ENCODE results near the gene PDE8B. TPM values are rescaled to one million over a fixed set of nuclear protein-coding genes. Genes with fewer than 3 reads are reported as not detected.

Gene PDE8B
- total and polyA plus RNA-seq, 2 donors from 2014 or later: 3.7 to 4.5 TPM

DNA sequence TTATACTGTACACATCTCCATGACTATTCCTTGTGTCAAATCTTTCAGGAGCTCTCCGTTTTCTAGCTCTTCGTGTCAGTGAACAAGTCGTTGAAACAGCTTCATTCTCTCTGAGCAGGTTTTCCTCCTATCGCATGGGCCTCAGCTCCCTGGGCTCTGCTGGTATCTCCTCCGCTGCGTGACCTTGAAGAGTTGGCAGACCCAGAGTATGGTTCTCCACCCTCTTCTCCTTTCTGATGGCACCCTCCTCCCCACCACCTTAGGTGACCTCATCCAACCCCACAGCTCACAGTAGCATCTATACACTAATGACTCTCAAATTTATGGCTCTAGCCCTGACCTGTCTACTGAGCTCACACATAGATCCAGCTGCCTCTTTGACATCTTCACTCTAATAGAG, 36.0 kb upstream of the PDE8B start:
- no peaks in the 10 kb centered on the region for H3K27me3 ChIP-seq (ENCODE audit: control insufficient read depth, insufficient read depth, low read length)
- no peak overlapping the region for H3K27ac ChIP-seq (ENCODE audit: low read depth in 2 of 2, low read length in 2 of 2)
- no peak overlapping the region for H3K4me3 ChIP-seq (ENCODE audit: low read length in 3 of 3)
- FAIRE-seq (no peak), DNase-seq (no peak)
- TF ChIP-seq, protein P1, sequence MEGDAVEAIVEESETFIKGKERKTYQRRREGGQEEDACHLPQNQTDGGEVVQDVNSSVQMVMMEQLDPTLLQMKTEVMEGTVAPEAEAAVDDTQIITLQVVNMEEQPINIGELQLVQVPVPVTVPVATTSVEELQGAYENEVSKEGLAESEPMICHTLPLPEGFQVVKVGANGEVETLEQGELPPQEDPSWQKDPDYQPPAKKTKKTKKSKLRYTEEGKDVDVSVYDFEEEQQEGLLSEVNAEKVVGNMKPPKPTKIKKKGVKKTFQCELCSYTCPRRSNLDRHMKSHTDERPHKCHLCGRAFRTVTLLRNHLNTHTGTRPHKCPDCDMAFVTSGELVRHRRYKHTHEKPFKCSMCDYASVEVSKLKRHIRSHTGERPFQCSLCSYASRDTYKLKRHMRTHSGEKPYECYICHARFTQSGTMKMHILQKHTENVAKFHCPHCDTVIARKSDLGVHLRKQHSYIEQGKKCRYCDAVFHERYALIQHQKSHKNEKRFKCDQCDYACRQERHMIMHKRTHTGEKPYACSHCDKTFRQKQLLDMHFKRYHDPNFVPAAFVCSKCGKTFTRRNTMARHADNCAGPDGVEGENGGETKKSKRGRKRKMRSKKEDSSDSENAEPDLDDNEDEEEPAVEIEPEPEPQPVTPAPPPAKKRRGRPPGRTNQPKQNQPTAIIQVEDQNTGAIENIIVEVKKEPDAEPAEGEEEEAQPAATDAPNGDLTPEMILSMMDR (IDR thresholded peaks at IDR 0.05; ENCODE audit: borderline replicate concordance, extremely low read depth, insufficient read depth): no peak
- H3K36me3 ChIP-seq (ENCODE audit: control insufficient read depth in 2 of 3, insufficient read depth in 3 of 3, low read length in 3 of 3): no peaks in the 10 kb centered on the region
- no peaks in the 10 kb centered on the region for H3K4me1 ChIP-seq (ENCODE audit: control insufficient read depth in 2 of 3, insufficient read depth in 2 of 3, low read depth in 1 of 3, low read length in 3 of 3)
- no peak overlapping the region for H3K9ac ChIP-seq (ENCODE audit: low read length in 3 of 3)
- H3K9me3 ChIP-seq (ENCODE audit: control insufficient read depth in 2 of 3, insufficient read depth in 1 of 3, low read length in 3 of 3): no peaks in the 10 kb centered on the region
- intact Hi-C loops (cut with DNase I): no loop called here

DNA sequence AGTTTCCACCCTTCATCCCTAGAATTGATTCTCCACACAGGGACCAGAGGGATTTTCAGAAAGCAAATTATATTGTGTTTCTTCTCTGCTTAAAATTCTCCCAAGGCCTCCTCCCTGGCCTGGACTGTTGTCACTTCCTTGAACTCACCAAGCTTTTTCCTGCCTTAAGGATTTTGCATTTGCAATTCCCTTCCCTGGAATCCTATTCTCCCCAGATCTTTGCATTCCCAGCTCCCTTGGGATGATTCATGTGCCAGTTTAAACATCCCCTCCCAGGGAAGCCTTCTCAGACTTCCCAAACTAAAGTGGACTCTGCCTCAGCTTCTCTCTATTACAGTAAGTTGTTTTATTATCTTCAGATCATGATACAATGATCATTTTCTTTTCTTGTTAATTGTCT, 35.2 kb upstream of the PDE8B start:
- TF ChIP-seq, protein P1 (IDR thresholded peaks at IDR 0.05; ENCODE audit: borderline replicate concordance, extremely low read depth, insufficient read depth): no peak
- H3K27me3 ChIP-seq (ENCODE audit: control insufficient read depth, insufficient read depth, low read length): no peaks in the 10 kb centered on the region
- FAIRE-seq (no peak), DNase-seq (no peak)
- peaks cover 0 to 2% (median 0%) of the 10 kb centered on the region in 3 donors for H3K4me1 ChIP-seq (ENCODE audit: control insufficient read depth in 2 of 3, insufficient read depth in 2 of 3, low read depth in 1 of 3, low read length in 3 of 3)
- no peaks in the 10 kb centered on the region for H3K9me3 ChIP-seq (ENCODE audit: control insufficient read depth in 2 of 3, insufficient read depth in 1 of 3, low read length in 3 of 3)
- H3K4me3 ChIP-seq (ENCODE audit: low read length in 3 of 3): no peak overlapping the region
- no peak overlapping the region for H3K27ac ChIP-seq (ENCODE audit: low read depth in 2 of 2, low read length in 2 of 2)
- H3K36me3 ChIP-seq (ENCODE audit: control insufficient read depth in 2 of 3, insufficient read depth in 3 of 3, low read length in 3 of 3): no peaks in the 10 kb centered on the region
- no peak overlapping the region for H3K9ac ChIP-seq (ENCODE audit: low read length in 3 of 3)
- intact Hi-C loops (cut with DNase I): no loop called here

DNA sequence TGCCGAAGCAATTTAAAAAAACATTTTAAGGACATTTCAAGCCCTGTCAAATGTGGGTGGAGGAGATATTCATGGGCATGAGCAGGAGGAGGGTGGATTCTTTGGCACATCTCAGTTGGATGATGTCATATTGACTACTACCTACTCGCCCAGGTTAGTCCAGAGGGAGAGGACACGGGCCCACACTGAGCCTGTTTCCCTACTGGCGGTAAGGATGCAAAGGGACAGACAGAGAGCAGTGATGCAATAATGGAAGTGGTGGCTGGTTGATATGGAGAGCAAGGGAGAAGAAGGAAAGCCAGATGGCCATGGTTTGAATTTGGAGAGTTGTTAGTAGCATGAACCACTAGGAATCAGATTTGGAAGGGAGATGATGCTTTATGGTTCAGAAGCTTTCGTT, 34.1 kb upstream of the PDE8B start:
- FAIRE-seq: no peak

More for the DNA sequence above, 34.1 kb upstream of the PDE8B start:
- Histone ChIP-seq H3K4me1 (ENCODE audit: control insufficient read depth in 2 of 3, insufficient read depth in 2 of 3, low read depth in 1 of 3, low read length in 3 of 3) (peaks cover 0 to 7% (median 0%) of the 10 kb centered on the region in 3 donors), H3K4me3 (ENCODE audit: low read length in 3 of 3) (no peak overlapping the region), H3K9ac (ENCODE audit: low read length in 3 of 3) (no peak overlapping the region), H3K36me3 (ENCODE audit: control insufficient read depth in 2 of 3, insufficient read depth in 3 of 3, low read length in 3 of 3) (no peaks in the 10 kb centered on the region), H3K27ac (ENCODE audit: low read depth in 2 of 2, low read length in 2 of 2) (no peak overlapping the region), H3K9me3 (ENCODE audit: control insufficient read depth in 2 of 3, insufficient read depth in 1 of 3, low read length in 3 of 3) (no peaks in the 10 kb centered on the region), H3K27me3 (ENCODE audit: control insufficient read depth, insufficient read depth, low read length) (no peaks in the 10 kb centered on the region)
- TF ChIP-seq, protein P1 (IDR thresholded peaks at IDR 0.05; ENCODE audit: borderline replicate concordance, extremely low read depth, insufficient read depth): no peak
- DNase-seq: no peak
- intact Hi-C loops (cut with DNase I): no loop called here

Measured in kidney (tissue), 14 donors.